GM20000 (cell line): ENCODE measurements around the gene PPP1R27.
A peak's percentile ranks its signal among the peaks of the same experiment; 100 is the strongest.

Experiments
- DNase-seq: peaks from one replicate; pipeline ENCODE4 v3.0.0; 2012; ENCODE audit warnings: low spot score
- CTCF ChIP-seq: IDR thresholded peaks from 2 replicates; pipeline ENCODE4 v1.5.1; 2012; ENCODE audit warnings: mild to moderate bottlenecking, control low read depth; ENCODE audit errors: extremely low read depth, missing control alignments

Gene PPP1R27, protein sequence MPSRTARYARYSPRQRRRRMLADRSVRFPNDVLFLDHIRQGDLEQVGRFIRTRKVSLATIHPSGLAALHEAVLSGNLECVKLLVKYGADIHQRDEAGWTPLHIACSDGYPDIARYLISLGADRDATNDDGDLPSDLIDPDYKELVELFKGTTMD

DNA sequence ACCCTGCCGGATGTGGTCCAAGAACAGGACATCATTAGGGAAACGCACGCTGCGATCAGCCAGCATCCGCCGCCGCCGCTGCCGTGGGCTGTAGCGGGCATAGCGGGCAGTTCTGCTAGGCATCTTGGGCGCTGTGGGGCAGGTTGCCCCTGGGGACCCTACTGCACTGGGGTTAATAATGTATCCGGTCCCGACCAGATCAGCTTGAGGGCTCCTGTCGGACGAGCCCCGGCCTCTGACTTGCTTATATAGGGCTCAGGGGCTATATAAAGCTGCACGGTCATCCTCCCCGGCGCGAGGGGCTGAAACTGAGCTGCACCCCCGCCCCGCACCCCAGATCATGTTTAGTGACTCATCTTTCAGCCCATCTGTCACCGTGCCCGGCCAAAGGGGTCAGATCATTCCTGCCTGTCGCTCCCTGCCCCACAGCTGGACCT is at the start of gene PPP1R27:
PPP1R27 (minus strand) TSS at position 220 of the 437 bp plus-strand sequence; CDS start at position 123, 97 bp downstream.
- no peak for DNase-seq
- TF ChIP-seq CTCF = no peak

DNA sequence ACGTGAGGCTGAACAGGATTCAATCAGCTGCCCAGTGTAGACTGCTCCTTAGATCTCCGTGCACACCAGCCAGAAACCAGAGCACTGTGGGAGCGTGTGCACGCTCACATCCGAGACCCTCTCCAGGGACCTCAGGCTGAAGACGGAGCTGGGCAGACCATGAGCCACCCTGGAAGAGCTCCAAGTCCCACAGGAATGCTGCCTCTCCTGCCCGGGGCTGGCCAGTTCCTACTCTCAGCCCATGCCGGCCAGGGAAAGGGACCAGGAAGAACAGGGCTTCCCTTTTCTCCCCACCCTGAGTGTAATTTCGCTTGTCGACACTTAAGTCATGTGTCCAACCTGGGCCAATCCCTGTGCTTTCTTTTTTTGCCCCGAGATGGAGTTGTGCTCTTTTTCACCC is 49.7 kb upstream of the PPP1R27 start:
- TF ChIP-seq CTCF = no peak
- no peak for DNase-seq

GRCh38 chr17:81879121-81879520 is 44.3 kb upstream of the PPP1R27 start:
- no peak for TF ChIP-seq CTCF
- no peak for DNase-seq

DNA sequence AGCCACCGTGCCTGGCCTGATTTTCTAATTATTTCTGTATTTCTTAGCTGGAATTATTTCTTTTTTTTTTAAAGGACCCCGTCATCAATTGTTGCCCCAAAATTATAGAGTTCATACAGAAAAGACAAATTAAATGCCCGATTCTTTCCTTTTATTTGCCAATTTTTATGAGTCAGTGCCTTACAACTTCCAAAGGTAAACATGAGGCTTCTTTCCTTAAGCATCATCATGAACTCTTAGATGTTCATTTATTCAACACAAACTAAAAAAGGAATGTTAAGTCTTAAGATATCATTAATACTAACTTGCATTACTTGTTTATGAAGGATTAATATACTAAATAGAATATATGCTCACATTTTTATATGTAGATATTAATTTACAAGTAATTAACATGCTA is 43.4 kb upstream of the PPP1R27 start:
- no peak for TF ChIP-seq CTCF
- DNase-seq = no peak

DNA sequence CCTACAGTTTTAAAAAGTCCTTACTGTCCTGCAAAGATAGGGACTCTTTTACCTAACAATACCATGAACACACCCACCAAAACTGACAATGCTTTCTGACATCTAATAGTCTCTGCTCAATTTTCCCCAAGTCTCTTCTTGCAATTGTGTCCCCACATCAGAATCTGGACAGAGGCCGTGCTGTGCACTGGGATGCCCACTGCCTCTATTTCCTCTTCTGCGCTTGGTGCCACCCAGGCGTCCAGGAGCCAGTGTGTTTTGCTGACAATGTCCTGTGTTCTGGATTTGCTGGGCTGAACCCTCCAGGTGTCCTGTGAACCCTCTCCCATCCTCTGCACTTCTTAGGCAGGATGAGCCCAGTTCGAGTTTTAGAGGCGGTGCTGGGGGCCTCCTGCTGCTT is 42.7 kb upstream of the PPP1R27 start:
- TF ChIP-seq CTCF = no peak
- DNase-seq = no peak

- DNase-seq = peak; percentile 100
Observed at GRCh38 chr17:81871387-81872230, 36.8 kb upstream of the PPP1R27 start.

More at GRCh38 chr17:81871387-81872230, 36.8 kb upstream of the PPP1R27 start:
- TF ChIP-seq CTCF = no peak
